ENCODE results near the gene EMC7.
A peak's percentile ranks its signal among the peaks of the same experiment; 100 is the strongest.

The EMC7 gene

GRCh38 chr15:34039790-34040113 lies 61.9 kb downstream of the EMC7 start:
- DNase-seq (ENCODE audit: low read depth), result no peak
- peak overlapping the region; percentile 85 for H3K4me3 ChIP-seq (ENCODE audit: low read depth, low read length)
- TF ChIP-seq CTCF (IDR thresholded peaks at IDR 0.05; ENCODE audit: control insufficient read depth, extremely low read depth, insufficient read depth), result no peak

- TF ChIP-seq CTCF (IDR thresholded peaks at IDR 0.05; ENCODE audit: control insufficient read depth, extremely low read depth, insufficient read depth), result no peak
- H3K4me3 ChIP-seq (ENCODE audit: low read depth, low read length), result peak within 1 kb of the TSS; percentile 85
- no peak for DNase-seq (ENCODE audit: low read depth)
These were observed 62.5 kb downstream of the EMC7 start, which contains the start of gene AVEN for GRCh38 chr15:34038871-34039789. Gene AVEN (minus strand): TSS chr15:34039204. CDS start chr15:34039046, 158 bp downstream.

- H3K4me3 ChIP-seq (ENCODE audit: low read depth, low read length), result peak overlapping the region; percentile 85
- no peak for TF ChIP-seq CTCF (IDR thresholded peaks at IDR 0.05; ENCODE audit: control insufficient read depth, extremely low read depth, insufficient read depth)
- DNase-seq (ENCODE audit: low read depth), result peak; percentile 32
These were observed 63.4 kb downstream of the EMC7 start for GRCh38 chr15:34038023-34038870.
